ENCODE measurements around the gene DDX59.

- no peak for TF ChIP-seq CTCF (IDR thresholded peaks at IDR 0.05)
- TF ChIP-seq E2F1 (CRISPR knock-in tag; IDR thresholded peaks at IDR 0.05), result no peak
- TF ChIP-seq ZNF512 (CRISPR knock-in tag; IDR thresholded peaks at IDR 0.05; ENCODE audit: borderline replicate concordance), result no peak
- TF ChIP-seq SMAD4 (CRISPR knock-in tag; IDR thresholded peaks at IDR 0.05), result no peak
- TF ChIP-seq IRF1 (CRISPR knock-in tag; IDR thresholded peaks at IDR 0.05), result no peak
- no peak for TF ChIP-seq USF2 (CRISPR knock-in tag; IDR thresholded peaks at IDR 0.05)
- no peak for TF ChIP-seq TP53 (CRISPR knock-in tag; IDR thresholded peaks at IDR 0.05)
- TF ChIP-seq ZNF671 (CRISPR knock-in tag; IDR thresholded peaks at IDR 0.05), result no peak
Measured at GRCh38 chr1:200636681-200637080, 33.0 kb downstream of the DDX59 start.
